DOHH2 (cell line): Measurements from ENCODE around the gene ANKRD40CL.

Experiments used
- CTCF ChIP-seq: fragments of 200-600 bp; sonication (generic); IDR thresholded peaks from one replicate; pipeline ENCODE4 v1.5.1; 2014; ENCODE audit warnings: antibody characterized with exemption, mild to moderate bottlenecking, low read depth, low read length; ENCODE audit not compliant: poor library complexity, severe bottlenecking
- EZH2phosphoT487 ChIP-seq: fragments of 200-600 bp; sonication (generic); IDR thresholded peaks from 2 replicates; pipeline ENCODE4 v1.6.1; 2017; ENCODE audit warnings: borderline replicate concordance, mild to moderate bottlenecking, antibody characterized with exemption, low read length, moderate library complexity, mixed read lengths

GRCh38 chr17:50758989-50759544, 8.3 kb downstream of the ANKRD40CL start:
- no peak for TF ChIP-seq CTCF
- no peak for TF ChIP-seq EZH2phosphoT487
